Measurements from ENCODE around the gene FAM78B.

The FAM78B gene

GRCh38 chr1:166164646-166164994 lies 2.2 kb downstream of the FAM78B start:
- DNase-seq: no peak

GRCh38 chr1:166159656-166160055 lies 7.1 kb downstream of the FAM78B start:
- DNase-seq: no peak

GRCh38 chr1:166156674-166157073 lies 10.1 kb downstream of the FAM78B start:
- DNase-seq: no peak

GRCh38 chr1:166155108-166155507 lies 11.7 kb downstream of the FAM78B start:
- DNase-seq: no peak

GRCh38 chr1:166153525-166154314 lies 13.1 kb downstream of the FAM78B start:
- DNase-seq: no peak

- no peak for DNase-seq
Observed at GRCh38 chr1:166152978-166153377, 13.8 kb downstream of the FAM78B start.

- no peak for DNase-seq
Observed at GRCh38 chr1:166151804-166152203, 15.0 kb downstream of the FAM78B start.

- no peak for DNase-seq
Observed at GRCh38 chr1:166145499-166145898, 21.3 kb downstream of the FAM78B start.

GRCh38 chr1:166141969-166142368 lies 24.8 kb downstream of the FAM78B start:
- DNase-seq: no peak

- DNase-seq: no peak
Observed at GRCh38 chr1:166140251-166140650, 26.6 kb downstream of the FAM78B start.

GRCh38 chr1:166139735-166140134 lies 27.1 kb downstream of the FAM78B start:
- DNase-seq: no peak

GRCh38 chr1:166136699-166137401 lies 30.0 kb downstream of the FAM78B start:
- no peak for DNase-seq

- no peak for DNase-seq
Observed at GRCh38 chr1:166136222-166136621, 30.6 kb downstream of the FAM78B start.

GRCh38 chr1:166133857-166134256 lies 32.9 kb downstream of the FAM78B start:
- DNase-seq: no peak

GRCh38 chr1:166133276-166133841 lies 33.4 kb downstream of the FAM78B start:
- no peak for DNase-seq

GRCh38 chr1:166132496-166132895 lies 34.3 kb downstream of the FAM78B start:
- no peak for DNase-seq

GRCh38 chr1:166129006-166129405 lies 37.8 kb downstream of the FAM78B start:
- no peak for DNase-seq

GRCh38 chr1:166128195-166128594 lies 38.6 kb downstream of the FAM78B start:
- DNase-seq: no peak

GRCh38 chr1:166127003-166127402 lies 39.8 kb downstream of the FAM78B start:
- no peak for DNase-seq

GRCh38 chr1:166122873-166123466 lies 43.8 kb downstream of the FAM78B start:
- no peak for DNase-seq

GRCh38 chr1:166121010-166121409 lies 45.8 kb downstream of the FAM78B start:
- DNase-seq: no peak

GRCh38 chr1:166120281-166120680 lies 46.5 kb downstream of the FAM78B start:
- no peak for DNase-seq

- DNase-seq: no peak
Observed at GRCh38 chr1:166119471-166119965, 47.3 kb downstream of the FAM78B start.

- DNase-seq: no peak
Observed at GRCh38 chr1:166117776-166118175, 49.0 kb downstream of the FAM78B start.
